ENCODE data around the gene GPI. TPM values are rescaled to one million over a fixed set of nuclear protein-coding genes. Genes with fewer than 3 reads are reported as not detected.

The GPI gene
- total and polyA plus RNA-seq, 9 of the 15 experiments (the other 6 are each of a cell fraction or from before 2014, with no cell fraction given), result 88.3 to 358 (median 122) TPM

DNA sequence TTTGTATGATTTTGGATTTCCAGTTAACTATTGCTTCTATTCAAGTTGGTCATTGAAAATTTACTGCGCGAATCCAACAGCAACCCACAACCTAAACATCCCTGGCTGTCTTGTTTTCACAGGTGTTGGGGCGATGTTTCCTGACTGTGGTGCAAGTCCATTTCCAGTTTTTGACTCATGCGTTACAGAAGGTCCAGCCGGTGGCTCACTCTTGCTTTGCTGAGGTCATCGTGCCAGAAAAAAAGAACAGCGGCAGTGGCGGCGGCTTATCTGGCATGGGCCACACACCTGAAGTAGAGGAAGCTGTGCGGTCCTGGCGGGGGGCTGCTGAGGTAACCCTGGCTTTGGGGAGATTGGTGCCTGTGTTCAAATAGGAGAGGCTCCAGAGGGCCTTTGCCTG is 45.2 kb upstream of the GPI start (continued):
- TF ChIP-seq RBM34 (IDR thresholded peaks at IDR 0.05; ENCODE audit: borderline replicate concordance, insufficient read depth, low read length), result no peak
- no peak for TF ChIP-seq PHTF2 (CRISPR knock-in tag; IDR thresholded peaks at IDR 0.05)
- TF ChIP-seq HMBOX1 (IDR thresholded peaks at IDR 0.05), result no peak
- no peak for TF ChIP-seq ZFX (CRISPR knock-in tag; IDR thresholded peaks at IDR 0.05)
- TF ChIP-seq, protein P1, sequence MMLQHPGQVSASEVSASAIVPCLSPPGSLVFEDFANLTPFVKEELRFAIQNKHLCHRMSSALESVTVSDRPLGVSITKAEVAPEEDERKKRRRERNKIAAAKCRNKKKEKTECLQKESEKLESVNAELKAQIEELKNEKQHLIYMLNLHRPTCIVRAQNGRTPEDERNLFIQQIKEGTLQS (IDR thresholded peaks at IDR 0.05), result peak; percentile 78
- TF ChIP-seq, protein P1 (CRISPR knock-in tag; conservative IDR thresholded peaks at IDR 0.05), result no peak
- TF ChIP-seq JUN (IDR thresholded peaks at IDR 0.05; ENCODE audit: borderline replicate concordance, low read depth, low read length), result peak; percentile 52; the same call in 1 of the 2 replicates
- no peak for TF ChIP-seq JUN (CRISPR knock-in tag; IDR thresholded peaks at IDR 0.05; ENCODE audit: borderline replicate concordance)
- no peak for TF ChIP-seq HCFC1 (IDR thresholded peaks at IDR 0.05; ENCODE audit: low read depth, low read length)
- no peak for TF ChIP-seq KAT7 (CRISPR knock-in tag; IDR thresholded peaks at IDR 0.05; ENCODE audit: borderline replicate concordance)
- TF ChIP-seq HNRNPH1 (optimal IDR thresholded peaks at IDR 0.05; ENCODE audit: low read depth, low read length), result no peak
- no peak for TF ChIP-seq HNRNPK (IDR thresholded peaks at IDR 0.05; ENCODE audit: low read depth, low read length, poor library complexity, severe bottlenecking)
- TF ChIP-seq RAD21 (CRISPR knock-in tag; conservative IDR thresholded peaks at IDR 0.05 in 1 of 2, IDR thresholded peaks at IDR 0.05 in 1 of 2), result no peak
- TF ChIP-seq E2F5 (CRISPR knock-in tag; IDR thresholded peaks at IDR 0.05), result no peak
- TF ChIP-seq GATAD2A (IDR thresholded peaks at IDR 0.05), result 0 out of 2 replicates have a peak, but pooled peaks have one; percentile 10
- 0 out of 2 replicates have a peak, but pooled peaks have one; percentile 30 for TF ChIP-seq SMARCE1 (IDR thresholded peaks at IDR 0.05)
- TF ChIP-seq POLR2H (tag; IDR thresholded peaks at IDR 0.05; ENCODE audit: low read depth), result no peak
- TF ChIP-seq BHLHE40 (IDR thresholded peaks at IDR 0.05; ENCODE audit: low read length), result 0 out of 2 replicates have a peak, but pooled peaks have one; percentile 11
- TF ChIP-seq MAFG (tag; conservative IDR thresholded peaks at IDR 0.05), result no peak
- no peak for TF ChIP-seq ZMIZ1 (IDR thresholded peaks at IDR 0.05; ENCODE audit: low read depth in 2 of 2, low read length in 2 of 2)
- TF ChIP-seq CBFA2T2 (conservative IDR thresholded peaks at IDR 0.05), result peak; percentile 56
- peak; percentile 46; the same call in 1 of the 2 replicates for TF ChIP-seq NFE2 (IDR thresholded peaks at IDR 0.05; ENCODE audit: low read depth)
- peak; percentile 18; the same call in 1 of the 2 replicates for TF ChIP-seq TFAP4 (CRISPR knock-in tag; IDR thresholded peaks at IDR 0.05; ENCODE audit: borderline replicate concordance)

All from K562 (cell line).